ENCODE measurements around the gene SEMA3C. TPM values are rescaled to one million over a fixed set of nuclear protein-coding genes. Genes with fewer than 3 reads are reported as not detected.

Gene SEMA3C
- polyA plus RNA-seq, 1 donor from 2014 or later: 386 TPM

DNA sequence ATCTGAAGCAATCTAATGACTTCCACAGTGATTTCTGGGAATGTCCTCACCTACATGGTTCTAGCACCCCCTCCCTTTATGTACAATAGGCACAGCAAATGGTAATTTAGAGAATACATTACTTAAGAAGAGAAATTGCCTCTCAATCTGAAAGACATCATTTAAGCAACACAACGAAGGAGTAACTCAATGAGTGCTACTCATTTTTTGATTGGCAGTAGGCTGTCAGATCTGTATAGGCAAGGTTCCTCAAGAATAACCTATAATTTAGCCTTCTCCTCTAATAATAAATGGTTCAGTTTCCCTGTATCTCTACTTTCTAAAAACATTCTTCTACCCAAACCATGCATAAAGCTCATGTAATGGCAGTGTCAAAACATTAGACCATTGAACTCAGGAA lies 30.6 kb upstream of the SEMA3C start:
- Histone ChIP-seq H2AFZ (ENCODE audit: low read depth, low read length) (no peak overlapping the region), H3K9me2 (ENCODE audit: insufficient read depth, low read length) (no peaks in the 10 kb centered on the region), H3K4me3 (ENCODE audit: low read length) (no peak overlapping the region), H3K27ac (ENCODE audit: low read length) (peak overlapping the region; percentile 60), H3K27me3 (ENCODE audit: insufficient read depth, low read depth, low read length) (no peaks in the 10 kb centered on the region), H3K79me2 (replicated peaks; ENCODE audit: insufficient read depth, low read length) (no peaks in the 10 kb centered on the region), H3K4me2 (ENCODE audit: low read length) (no peak overlapping the region), H3K9ac (ENCODE audit: low read length) (no peak overlapping the region), H4K20me1 (ENCODE audit: insufficient read depth) (no peaks in the 10 kb centered on the region), H3F3A (ENCODE audit: insufficient read depth, low read length, poor library complexity, severe bottlenecking) (peaks cover 13% of the 10 kb centered on the region), H3K9me3 (ENCODE audit: low read length) (no peaks in the 10 kb centered on the region), H3K36me3 (ENCODE audit: insufficient read depth, low read length) (no peaks in the 10 kb centered on the region)
- TF ChIP-seq RAD21 (conservative IDR thresholded peaks at IDR 0.05) (no peak), EP300 (conservative IDR thresholded peaks at IDR 0.05; ENCODE audit: poor library complexity, severe bottlenecking) (peak; percentile 72), POLR2AphosphoS5 (IDR thresholded peaks at IDR 0.05) (peak; percentile 64), MXI1 (conservative IDR thresholded peaks at IDR 0.05; ENCODE audit: poor library complexity, severe bottlenecking) (no peak)
- TF ChIP-seq, protein P1, sequence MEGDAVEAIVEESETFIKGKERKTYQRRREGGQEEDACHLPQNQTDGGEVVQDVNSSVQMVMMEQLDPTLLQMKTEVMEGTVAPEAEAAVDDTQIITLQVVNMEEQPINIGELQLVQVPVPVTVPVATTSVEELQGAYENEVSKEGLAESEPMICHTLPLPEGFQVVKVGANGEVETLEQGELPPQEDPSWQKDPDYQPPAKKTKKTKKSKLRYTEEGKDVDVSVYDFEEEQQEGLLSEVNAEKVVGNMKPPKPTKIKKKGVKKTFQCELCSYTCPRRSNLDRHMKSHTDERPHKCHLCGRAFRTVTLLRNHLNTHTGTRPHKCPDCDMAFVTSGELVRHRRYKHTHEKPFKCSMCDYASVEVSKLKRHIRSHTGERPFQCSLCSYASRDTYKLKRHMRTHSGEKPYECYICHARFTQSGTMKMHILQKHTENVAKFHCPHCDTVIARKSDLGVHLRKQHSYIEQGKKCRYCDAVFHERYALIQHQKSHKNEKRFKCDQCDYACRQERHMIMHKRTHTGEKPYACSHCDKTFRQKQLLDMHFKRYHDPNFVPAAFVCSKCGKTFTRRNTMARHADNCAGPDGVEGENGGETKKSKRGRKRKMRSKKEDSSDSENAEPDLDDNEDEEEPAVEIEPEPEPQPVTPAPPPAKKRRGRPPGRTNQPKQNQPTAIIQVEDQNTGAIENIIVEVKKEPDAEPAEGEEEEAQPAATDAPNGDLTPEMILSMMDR (IDR thresholded peaks at IDR 0.05; ENCODE audit: poor library complexity, severe bottlenecking): no peak

DNA sequence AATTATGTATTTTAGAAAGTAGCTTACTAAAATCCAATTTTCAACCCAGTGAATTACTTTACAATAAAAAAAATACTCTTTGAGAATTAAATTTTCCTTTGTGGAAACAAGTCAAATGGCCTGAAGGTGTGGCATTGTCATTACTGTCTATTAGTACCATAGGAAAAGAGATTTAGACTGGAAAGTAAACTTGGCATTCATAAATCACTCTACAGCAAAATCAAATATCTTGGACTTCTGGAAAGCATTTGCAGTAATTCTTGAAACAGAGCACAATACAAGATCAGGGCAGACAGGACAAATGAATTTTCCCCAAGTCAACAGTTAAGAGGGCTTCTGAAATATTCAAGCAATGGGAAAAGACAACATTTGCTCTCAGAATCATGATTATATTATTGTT lies 28.0 kb upstream of the SEMA3C start:
- no peak overlapping the region for H2AFZ ChIP-seq (ENCODE audit: low read depth, low read length)
- no peak overlapping the region for H3K9ac ChIP-seq (ENCODE audit: low read length)
- H4K20me1 ChIP-seq (ENCODE audit: insufficient read depth): no peaks in the 10 kb centered on the region
- no peaks in the 10 kb centered on the region for H3K27me3 ChIP-seq (ENCODE audit: insufficient read depth, low read depth, low read length)
- H3K4me3 ChIP-seq (ENCODE audit: low read length): no peak overlapping the region
- TF ChIP-seq, protein P1 (IDR thresholded peaks at IDR 0.05; ENCODE audit: poor library complexity, severe bottlenecking): no peak
- no peak for TF ChIP-seq POLR2AphosphoS5 (IDR thresholded peaks at IDR 0.05)
- no peak for TF ChIP-seq RAD21 (conservative IDR thresholded peaks at IDR 0.05)
- TF ChIP-seq MXI1 (conservative IDR thresholded peaks at IDR 0.05; ENCODE audit: poor library complexity, severe bottlenecking): no peak
- no peak for TF ChIP-seq TAF1 (IDR thresholded peaks at IDR 0.05; ENCODE audit: low read depth)
- no peak for TF ChIP-seq EZH2 (IDR thresholded peaks at IDR 0.05; ENCODE audit: borderline replicate concordance, insufficient read depth, low read length, poor library complexity, severe bottlenecking)
- no peak for TF ChIP-seq SMC3 (conservative IDR thresholded peaks at IDR 0.05; ENCODE audit: poor library complexity)
- no peak for TF ChIP-seq REST (IDR thresholded peaks at IDR 0.05; ENCODE audit: borderline replicate concordance)
- TF ChIP-seq EP300 (conservative IDR thresholded peaks at IDR 0.05; ENCODE audit: poor library complexity, severe bottlenecking): no peak
- H3K9me3 ChIP-seq (ENCODE audit: low read length): no peaks in the 10 kb centered on the region
- no peak overlapping the region for H3K27ac ChIP-seq (ENCODE audit: low read length)
- no peaks in the 10 kb centered on the region for H3K79me2 ChIP-seq (replicated peaks; ENCODE audit: insufficient read depth, low read length)
- H3K4me2 ChIP-seq (ENCODE audit: low read length): no peak overlapping the region
- no peaks in the 10 kb centered on the region for H3K9me2 ChIP-seq (ENCODE audit: insufficient read depth, low read length)
- H3K36me3 ChIP-seq (ENCODE audit: insufficient read depth, low read length): no peaks in the 10 kb centered on the region
- H3F3A ChIP-seq (ENCODE audit: insufficient read depth, low read length, poor library complexity, severe bottlenecking): peaks cover 13% of the 10 kb centered on the region

Data from neural cell (in vitro differentiated cells).